ENCODE results near the gene CILP.

GRCh38 chr15:65183865-65184159, 27.5 kb downstream of the CILP start:
- TF ChIP-seq EZH2phosphoT487 (IDR thresholded peaks at IDR 0.05; ENCODE audit: unreplicated experiment) = no peak
- TF ChIP-seq, protein P1, sequence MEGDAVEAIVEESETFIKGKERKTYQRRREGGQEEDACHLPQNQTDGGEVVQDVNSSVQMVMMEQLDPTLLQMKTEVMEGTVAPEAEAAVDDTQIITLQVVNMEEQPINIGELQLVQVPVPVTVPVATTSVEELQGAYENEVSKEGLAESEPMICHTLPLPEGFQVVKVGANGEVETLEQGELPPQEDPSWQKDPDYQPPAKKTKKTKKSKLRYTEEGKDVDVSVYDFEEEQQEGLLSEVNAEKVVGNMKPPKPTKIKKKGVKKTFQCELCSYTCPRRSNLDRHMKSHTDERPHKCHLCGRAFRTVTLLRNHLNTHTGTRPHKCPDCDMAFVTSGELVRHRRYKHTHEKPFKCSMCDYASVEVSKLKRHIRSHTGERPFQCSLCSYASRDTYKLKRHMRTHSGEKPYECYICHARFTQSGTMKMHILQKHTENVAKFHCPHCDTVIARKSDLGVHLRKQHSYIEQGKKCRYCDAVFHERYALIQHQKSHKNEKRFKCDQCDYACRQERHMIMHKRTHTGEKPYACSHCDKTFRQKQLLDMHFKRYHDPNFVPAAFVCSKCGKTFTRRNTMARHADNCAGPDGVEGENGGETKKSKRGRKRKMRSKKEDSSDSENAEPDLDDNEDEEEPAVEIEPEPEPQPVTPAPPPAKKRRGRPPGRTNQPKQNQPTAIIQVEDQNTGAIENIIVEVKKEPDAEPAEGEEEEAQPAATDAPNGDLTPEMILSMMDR (conservative IDR thresholded peaks at IDR 0.05; ENCODE audit: low read depth in 2 of 2) = peak in 1 of 2 experiments; percentile 33; a peak in 2 of 4 replicates
- no peak for TF ChIP-seq NANOG (IDR thresholded peaks at IDR 0.05; ENCODE audit: borderline replicate concordance)
- no peak for TF ChIP-seq REST (IDR thresholded peaks at IDR 0.05; ENCODE audit: unreplicated experiment)
- TF ChIP-seq EZH2 (IDR thresholded peaks at IDR 0.05; ENCODE audit: low read depth, unreplicated experiment) = no peak
- no peak for TF ChIP-seq POLR2AphosphoS5 (IDR thresholded peaks at IDR 0.05; ENCODE audit: low read depth)
- no peak for TF ChIP-seq CREB1 (CRISPR knock-in tag; IDR thresholded peaks at IDR 0.05; ENCODE audit: low read depth)
- no peak for TF ChIP-seq ZNF114 (CRISPR knock-in tag; IDR thresholded peaks at IDR 0.05)
- no peak for TF ChIP-seq JUNB (IDR thresholded peaks at IDR 0.05; ENCODE audit: unreplicated experiment)
- no peak for TF ChIP-seq ETS1 (IDR thresholded peaks at IDR 0.05)
- TF ChIP-seq, protein P2, sequence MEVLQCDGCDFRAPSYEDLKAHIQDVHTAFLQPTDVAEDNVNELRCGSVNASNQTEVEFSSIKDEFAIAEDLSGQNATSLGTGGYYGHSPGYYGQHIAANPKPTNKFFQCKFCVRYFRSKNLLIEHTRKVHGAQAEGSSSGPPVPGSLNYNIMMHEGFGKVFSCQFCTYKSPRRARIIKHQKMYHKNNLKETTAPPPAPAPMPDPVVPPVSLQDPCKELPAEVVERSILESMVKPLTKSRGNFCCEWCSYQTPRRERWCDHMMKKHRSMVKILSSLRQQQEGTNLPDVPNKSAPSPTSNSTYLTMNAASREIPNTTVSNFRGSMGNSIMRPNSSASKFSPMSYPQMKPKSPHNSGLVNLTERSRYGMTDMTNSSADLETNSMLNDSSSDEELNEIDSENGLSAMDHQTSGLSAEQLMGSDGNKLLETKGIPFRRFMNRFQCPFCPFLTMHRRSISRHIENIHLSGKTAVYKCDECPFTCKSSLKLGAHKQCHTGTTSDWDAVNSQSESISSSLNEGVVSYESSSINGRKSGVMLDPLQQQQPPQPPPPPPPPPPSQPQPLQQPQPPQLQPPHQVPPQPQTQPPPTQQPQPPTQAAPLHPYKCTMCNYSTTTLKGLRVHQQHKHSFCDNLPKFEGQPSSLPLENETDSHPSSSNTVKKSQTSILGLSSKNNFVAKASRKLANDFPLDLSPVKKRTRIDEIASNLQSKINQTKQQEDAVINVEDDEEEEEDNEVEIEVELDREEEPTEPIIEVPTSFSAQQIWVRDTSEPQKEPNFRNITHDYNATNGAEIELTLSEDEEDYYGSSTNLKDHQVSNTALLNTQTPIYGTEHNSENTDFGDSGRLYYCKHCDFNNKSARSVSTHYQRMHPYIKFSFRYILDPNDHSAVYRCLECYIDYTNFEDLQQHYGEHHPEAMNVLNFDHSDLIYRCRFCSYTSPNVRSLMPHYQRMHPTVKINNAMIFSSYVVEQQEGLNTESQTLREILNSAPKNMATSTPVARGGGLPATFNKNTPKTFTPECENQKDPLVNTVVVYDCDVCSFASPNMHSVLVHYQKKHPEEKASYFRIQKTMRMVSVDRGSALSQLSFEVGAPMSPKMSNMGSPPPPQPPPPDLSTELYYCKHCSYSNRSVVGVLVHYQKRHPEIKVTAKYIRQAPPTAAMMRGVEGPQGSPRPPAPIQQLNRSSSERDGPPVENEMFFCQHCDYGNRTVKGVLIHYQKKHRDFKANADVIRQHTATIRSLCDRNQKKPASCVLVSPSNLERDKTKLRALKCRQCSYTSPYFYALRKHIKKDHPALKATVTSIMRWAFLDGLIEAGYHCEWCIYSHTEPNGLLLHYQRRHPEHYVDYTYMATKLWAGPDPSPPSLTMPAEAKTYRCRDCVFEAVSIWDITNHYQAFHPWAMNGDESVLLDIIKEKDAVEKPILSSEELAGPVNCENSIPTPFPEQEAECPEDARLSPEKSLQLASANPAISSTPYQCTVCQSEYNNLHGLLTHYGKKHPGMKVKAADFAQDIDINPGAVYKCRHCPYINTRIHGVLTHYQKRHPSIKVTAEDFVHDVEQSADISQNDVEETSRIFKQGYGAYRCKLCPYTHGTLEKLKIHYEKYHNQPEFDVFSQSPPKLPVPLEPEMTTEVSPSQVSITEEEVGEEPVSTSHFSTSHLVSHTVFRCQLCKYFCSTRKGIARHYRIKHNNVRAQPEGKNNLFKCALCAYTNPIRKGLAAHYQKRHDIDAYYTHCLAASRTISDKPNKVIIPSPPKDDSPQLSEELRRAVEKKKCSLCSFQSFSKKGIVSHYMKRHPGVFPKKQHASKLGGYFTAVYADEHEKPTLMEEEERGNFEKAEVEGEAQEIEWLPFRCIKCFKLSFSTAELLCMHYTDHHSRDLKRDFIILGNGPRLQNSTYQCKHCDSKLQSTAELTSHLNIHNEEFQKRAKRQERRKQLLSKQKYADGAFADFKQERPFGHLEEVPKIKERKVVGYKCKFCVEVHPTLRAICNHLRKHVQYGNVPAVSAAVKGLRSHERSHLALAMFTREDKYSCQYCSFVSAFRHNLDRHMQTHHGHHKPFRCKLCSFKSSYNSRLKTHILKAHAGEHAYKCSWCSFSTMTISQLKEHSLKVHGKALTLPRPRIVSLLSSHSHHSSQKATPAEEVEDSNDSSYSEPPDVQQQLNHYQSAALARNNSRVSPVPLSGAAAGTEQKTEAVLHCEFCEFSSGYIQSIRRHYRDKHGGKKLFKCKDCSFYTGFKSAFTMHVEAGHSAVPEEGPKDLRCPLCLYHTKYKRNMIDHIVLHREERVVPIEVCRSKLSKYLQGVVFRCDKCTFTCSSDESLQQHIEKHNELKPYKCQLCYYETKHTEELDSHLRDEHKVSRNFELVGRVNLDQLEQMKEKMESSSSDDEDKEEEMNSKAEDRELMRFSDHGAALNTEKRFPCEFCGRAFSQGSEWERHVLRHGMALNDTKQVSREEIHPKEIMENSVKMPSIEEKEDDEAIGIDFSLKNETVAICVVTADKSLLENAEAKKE (CRISPR knock-in tag; IDR thresholded peaks at IDR 0.05) = no peak
- TF ChIP-seq ZNF331 (CRISPR knock-in tag; IDR thresholded peaks at IDR 0.05; ENCODE audit: low read depth) = no peak
